ENCODE data around the gene TTL.
"Not testable (repeated sequence)": the region's sequence is repeated elsewhere in the genome, so short reads cannot be mapped to it uniquely, and the experiment has no call there.

TTL gene

GRCh38 chr2:112481528-112482233 lies at the start of gene TTL:
Gene TTL (plus strand): TSS chr2:112482156. CDS start chr2:112482345, 189 bp downstream.
- DNase-seq (ENCODE audit: low read depth in 2 of 2), result peak; percentile 66 to 74

GRCh38 chr2:112432390-112432734 lies 49.6 kb upstream of the TTL start:
- DNase-seq (ENCODE audit: low read depth in 2 of 2), result not testable (repeated sequence)

- DNase-seq (ENCODE audit: low read depth in 2 of 2), result not testable (repeated sequence)
Measured at GRCh38 chr2:112432735-112433479, 49.0 kb upstream of the TTL start.

GRCh38 chr2:112433480-112433879 lies 48.5 kb upstream of the TTL start, which contains the start of gene RGPD8:
Gene RGPD8 (minus strand): TSS chr2:112433645. CDS start chr2:112433453, 192 bp downstream.
- peak; percentile 73 to 89 for DNase-seq (ENCODE audit: low read depth in 2 of 2)

- DNase-seq (ENCODE audit: low read depth in 2 of 2), result no peak
Measured at GRCh38 chr2:112433932-112434730, 47.8 kb upstream of the TTL start.

GRCh38 chr2:112434890-112435715 lies 46.9 kb upstream of the TTL start:
- not testable (repeated sequence) for DNase-seq (ENCODE audit: low read depth in 2 of 2)

- not testable (repeated sequence) for DNase-seq (ENCODE audit: low read depth in 2 of 2)
Measured at GRCh38 chr2:112435716-112436431, 46.1 kb upstream of the TTL start.

GRCh38 chr2:112436993-112437392 lies 45.0 kb upstream of the TTL start:
- DNase-seq (ENCODE audit: low read depth in 2 of 2), result not testable (repeated sequence)

- not testable (repeated sequence) for DNase-seq (ENCODE audit: low read depth in 2 of 2)
Measured at GRCh38 chr2:112437405-112437831, 44.5 kb upstream of the TTL start.

GRCh38 chr2:112438603-112439261 lies 43.2 kb upstream of the TTL start:
- not testable (repeated sequence) for DNase-seq (ENCODE audit: low read depth in 2 of 2)

- not testable (repeated sequence) for DNase-seq (ENCODE audit: low read depth in 2 of 2)
Measured at GRCh38 chr2:112444256-112444655, 37.7 kb upstream of the TTL start.

- no peak for DNase-seq (ENCODE audit: low read depth in 2 of 2)
Measured at GRCh38 chr2:112449854-112450253, 32.1 kb upstream of the TTL start.

GRCh38 chr2:112451317-112451716 lies 30.6 kb upstream of the TTL start:
- DNase-seq (ENCODE audit: low read depth in 2 of 2), result no peak

GRCh38 chr2:112454586-112454985 lies 27.4 kb upstream of the TTL start:
- no peak for DNase-seq (ENCODE audit: low read depth in 2 of 2)

GRCh38 chr2:112459372-112459771 lies 22.6 kb upstream of the TTL start:
- no peak for DNase-seq (ENCODE audit: low read depth in 2 of 2)

GRCh38 chr2:112462178-112462577 lies 19.8 kb upstream of the TTL start:
- no peak for DNase-seq (ENCODE audit: low read depth in 2 of 2)

GRCh38 chr2:112463256-112463655 lies 18.7 kb upstream of the TTL start:
- no peak for DNase-seq (ENCODE audit: low read depth in 2 of 2)

- DNase-seq (ENCODE audit: low read depth in 2 of 2), result no peak
Measured at GRCh38 chr2:112465382-112465781, 16.6 kb upstream of the TTL start.

- DNase-seq (ENCODE audit: low read depth in 2 of 2), result no peak
Measured at GRCh38 chr2:112472547-112473263, 9.3 kb upstream of the TTL start.
